Duodenal mucosa (tissue), 2 donors: ENCODE results near the gene EML3.
"Not testable (repeated sequence)": the region's sequence is repeated elsewhere in the genome, so short reads cannot be mapped to it uniquely, and the experiment has no call there.

Experiments
- H3K27ac ChIP-seq: one replicate; pipeline ENCODE4 v1.7.0; 2013; ENCODE audit warnings: low read depth, low read length
- H3K27me3 ChIP-seq, 2 donors: one replicate each; pipeline ENCODE4 v1.7.0; 2013; ENCODE audit warnings: low read length in 2 of 2, control low read depth in 1 of 2; ENCODE audit not compliant: insufficient read depth in 2 of 2, control insufficient read depth in 1 of 2
- H3K36me3 ChIP-seq, 2 donors: one replicate each; pipeline ENCODE4 v1.7.0; 2013; ENCODE audit warnings: low read length in 2 of 2, control low read depth in 1 of 2; ENCODE audit not compliant: insufficient read depth in 2 of 2, control insufficient read depth in 1 of 2
- H3K4me1 ChIP-seq, 2 donors: one replicate each; pipeline ENCODE4 v1.7.0; 2013; ENCODE audit warnings: low read length in 2 of 2, control low read depth in 1 of 2; ENCODE audit not compliant: insufficient read depth in 2 of 2, control insufficient read depth in 1 of 2
- H3K4me3 ChIP-seq, 2 donors: one replicate each; pipeline ENCODE4 v1.7.0; 2013; ENCODE audit warnings: low read length in 2 of 2, low read depth in 1 of 2
- H3K9ac ChIP-seq, 2 donors: one replicate each; pipeline ENCODE4 v1.7.0; 2013; ENCODE audit warnings: low read length in 2 of 2, low read depth in 1 of 2
- H3K9me3 ChIP-seq, 2 donors: one replicate each; pipeline ENCODE4 v1.7.0; 2013; ENCODE audit warnings: low read length in 2 of 2, control low read depth in 1 of 2; ENCODE audit not compliant: control insufficient read depth in 1 of 2

EML3 gene

GRCh38 chr11:62581735-62582134, 30.8 kb downstream of the EML3 start:
- not testable (repeated sequence) for H3K9me3 ChIP-seq, H3K27me3 ChIP-seq, H3K9ac ChIP-seq, H3K4me3 ChIP-seq, H3K4me1 ChIP-seq, H3K27ac ChIP-seq
- peaks cover 6 to 54% of the 10 kb centered on the region in 2 donors for H3K36me3 ChIP-seq

DNA sequence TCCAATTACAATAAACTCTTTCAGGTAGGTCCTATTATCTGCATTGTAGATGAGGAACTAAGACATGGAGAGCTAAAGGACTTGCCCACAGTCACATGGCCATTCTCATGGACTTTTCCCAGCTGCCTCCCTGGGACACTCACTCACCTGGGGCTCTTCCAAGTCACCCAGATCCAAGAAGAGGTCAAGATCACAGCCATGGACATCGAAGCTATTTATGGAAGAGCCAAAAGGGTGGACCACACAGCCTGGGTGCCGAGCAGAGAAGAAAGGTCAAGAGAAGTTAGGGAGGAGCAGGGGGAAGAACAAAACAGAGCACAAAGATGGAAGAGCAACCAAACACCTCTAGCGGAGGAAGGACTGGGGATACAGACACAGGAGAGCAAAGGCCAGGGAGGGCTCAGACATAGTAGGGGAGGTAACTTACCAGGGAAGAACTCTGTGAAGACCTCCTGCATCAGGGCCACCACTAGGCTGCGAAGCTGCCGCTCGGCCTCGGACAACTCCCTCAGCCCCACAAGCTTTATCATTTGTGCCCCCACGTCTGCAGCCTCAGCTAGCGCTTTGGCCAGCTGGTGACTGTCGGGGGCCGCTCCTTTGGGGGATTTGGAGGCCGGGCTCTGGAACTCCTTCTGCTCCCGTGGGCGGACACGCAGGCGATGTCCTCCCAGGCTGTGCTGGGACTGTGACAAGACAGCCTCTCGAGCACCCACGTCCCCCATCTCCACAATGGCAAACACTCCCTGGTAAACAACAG, 31.4 kb downstream of the EML3 start:
- H3K36me3 ChIP-seq, result peaks cover 9 to 57% of the 10 kb centered on the region in 2 donors
- no peak overlapping the region for H3K27ac ChIP-seq
- H3K9ac ChIP-seq, result no peak overlapping the region
- H3K9me3 ChIP-seq, result no peaks in the 10 kb centered on the region
- peaks cover 3 to 5% of the 10 kb centered on the region in 2 donors for H3K4me1 ChIP-seq
- no peaks in the 10 kb centered on the region for H3K27me3 ChIP-seq
- no peak overlapping the region for H3K4me3 ChIP-seq

DNA sequence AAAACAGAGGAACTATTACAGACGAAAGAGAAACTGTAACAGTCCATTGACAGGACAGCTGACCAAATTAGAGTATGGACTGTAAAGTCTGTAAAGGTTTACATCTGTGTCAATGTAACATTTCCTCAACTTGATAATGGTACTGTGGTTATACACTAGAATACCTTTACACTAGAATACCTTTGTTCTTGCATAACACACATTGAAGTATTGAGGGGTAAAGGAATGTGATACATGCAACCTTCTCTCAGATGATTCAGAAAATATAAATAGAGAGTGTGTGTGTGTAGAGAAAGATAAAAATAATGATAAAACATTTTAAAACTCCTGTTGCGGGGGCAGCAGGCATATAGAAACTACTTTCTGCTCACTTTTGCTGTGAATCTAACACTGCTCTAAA, 33.3 kb downstream of the EML3 start:
- H3K9me3 ChIP-seq, result no peaks in the 10 kb centered on the region
- peaks cover 9 to 20% of the 10 kb centered on the region in 2 donors for H3K4me1 ChIP-seq
- no peak overlapping the region for H3K4me3 ChIP-seq
- H3K27ac ChIP-seq, result no peak overlapping the region
- H3K9ac ChIP-seq, result no peak overlapping the region
- peaks cover 9 to 52% of the 10 kb centered on the region in 2 donors for H3K36me3 ChIP-seq
- no peaks in the 10 kb centered on the region for H3K27me3 ChIP-seq

GRCh38 chr11:62578541-62578940, 34.0 kb downstream of the EML3 start:
- peaks cover 9 to 52% of the 10 kb centered on the region in 2 donors for H3K36me3 ChIP-seq
- H3K4me3 ChIP-seq, result no peak overlapping the region
- peaks cover 9 to 20% of the 10 kb centered on the region in 2 donors for H3K4me1 ChIP-seq
- no peak overlapping the region for H3K27ac ChIP-seq
- H3K27me3 ChIP-seq, result no peaks in the 10 kb centered on the region
- H3K9ac ChIP-seq, result no peak overlapping the region
- no peaks in the 10 kb centered on the region for H3K9me3 ChIP-seq

GRCh38 chr11:62577046-62577714, 35.4 kb downstream of the EML3 start:
- Histone ChIP-seq H3K36me3 (peaks cover 9 to 55% of the 10 kb centered on the region in 2 donors), H3K9me3 (no peaks in the 10 kb centered on the region), H3K4me3 (no peak overlapping the region), H3K27ac (no peak overlapping the region), H3K4me1 (peaks cover 16 to 29% of the 10 kb centered on the region in 2 donors), H3K27me3 (no peaks in the 10 kb centered on the region), H3K9ac (no peak overlapping the region)

DNA sequence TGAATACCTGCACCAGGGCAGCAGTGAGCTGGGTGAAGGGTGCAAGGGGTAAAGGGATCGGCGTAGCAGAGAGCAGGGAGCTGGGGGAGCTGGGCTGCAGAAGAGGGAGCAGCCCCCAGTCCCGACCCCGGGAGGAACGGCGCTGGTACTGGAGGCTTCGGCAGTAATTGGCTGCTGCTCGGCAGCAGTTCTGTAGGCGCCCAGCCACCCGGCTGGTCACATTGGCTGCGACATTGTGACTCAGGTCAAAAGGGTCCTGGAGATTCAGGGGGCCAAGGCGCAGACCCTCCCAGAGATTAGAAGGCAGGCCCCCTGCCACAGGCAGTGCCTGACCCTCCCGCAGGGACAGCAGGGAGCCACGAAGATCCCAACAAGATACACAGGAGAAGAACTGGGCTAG, 36.7 kb downstream of the EML3 start:
- no peaks in the 10 kb centered on the region for H3K27me3 ChIP-seq
- H3K9me3 ChIP-seq, result no peaks in the 10 kb centered on the region
- peaks cover 20 to 59% of the 10 kb centered on the region in 2 donors for H3K36me3 ChIP-seq
- peaks cover 27 to 32% of the 10 kb centered on the region in 2 donors for H3K4me1 ChIP-seq
- peak overlapping the region; percentile 88 to 97 for H3K4me3 ChIP-seq
- no peak overlapping the region for H3K27ac ChIP-seq
- peak overlapping the region; percentile 98 to 100 for H3K9ac ChIP-seq

DNA sequence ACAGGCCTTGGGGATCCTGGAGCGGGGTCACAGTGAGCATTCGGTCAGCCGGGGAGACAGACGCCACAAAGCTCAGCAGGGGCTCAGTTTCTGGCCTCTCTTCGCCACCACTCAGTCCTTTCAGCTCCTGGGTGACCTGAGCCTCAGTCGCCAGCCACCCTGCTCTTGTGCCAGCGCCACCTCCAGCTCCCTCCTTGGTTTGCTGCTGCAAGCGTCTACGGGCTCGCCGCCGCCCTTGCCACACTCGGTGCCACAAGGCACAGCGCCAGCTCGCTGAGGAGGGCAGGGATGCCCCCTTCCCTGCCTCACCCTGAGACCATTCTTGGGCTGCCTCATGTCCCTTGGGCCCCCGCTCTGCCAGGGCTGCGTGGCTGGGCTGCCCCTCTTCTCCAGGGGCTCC, 37.4 kb downstream of the EML3 start:
- peaks cover 27 to 32% of the 10 kb centered on the region in 2 donors for H3K4me1 ChIP-seq

DNA sequence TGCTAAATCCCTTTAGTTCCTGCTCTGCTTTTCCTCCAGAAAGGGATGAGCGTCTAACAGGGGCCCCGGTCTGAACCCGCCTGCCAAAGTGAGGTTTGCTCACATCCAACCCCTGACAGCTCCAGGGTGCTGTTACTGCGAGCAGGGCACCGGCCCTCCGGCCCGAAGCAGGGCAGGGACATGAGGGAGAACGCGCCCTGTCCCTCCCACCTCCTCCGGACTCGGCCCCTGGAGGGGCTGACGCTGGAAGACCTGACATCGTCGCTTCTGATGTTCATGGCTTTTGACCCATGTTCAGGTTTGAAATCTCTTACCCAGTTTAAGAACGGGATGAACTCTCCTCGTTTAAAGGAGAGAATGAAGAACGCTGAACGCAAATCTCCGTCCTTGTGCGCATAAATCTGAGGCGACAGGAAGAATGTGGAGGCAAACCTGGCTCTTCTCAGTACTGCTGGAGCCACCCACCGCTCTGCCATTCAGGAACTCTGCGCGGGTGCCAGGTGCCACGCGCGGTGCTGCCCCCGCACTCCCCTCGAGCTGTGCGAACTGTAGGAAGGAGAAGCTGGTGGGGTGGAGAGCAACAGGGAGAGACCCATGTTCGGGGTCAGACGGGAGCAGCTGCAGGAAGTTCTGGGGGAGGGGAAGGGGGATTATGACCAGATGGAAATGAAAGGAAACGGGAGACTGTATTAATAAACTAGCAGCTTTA, 38.1 kb downstream of the EML3 start:
- no peaks in the 10 kb centered on the region for H3K9me3 ChIP-seq
- H3K36me3 ChIP-seq, result peaks cover 25 to 63% of the 10 kb centered on the region in 2 donors
- H3K27ac ChIP-seq, result peak overlapping the region; percentile 92
- H3K9ac ChIP-seq, result peak overlapping the region; percentile 98 to 100
- H3K27me3 ChIP-seq, result no peaks in the 10 kb centered on the region
- peak overlapping the region; percentile 88 to 97 for H3K4me3 ChIP-seq
- H3K4me1 ChIP-seq, result peaks cover 27 to 32% of the 10 kb centered on the region in 2 donors

More for the DNA sequence above, 37.4 kb downstream of the EML3 start:
- Histone ChIP-seq H3K9me3 (no peaks in the 10 kb centered on the region), H3K9ac (peak overlapping the region; percentile 98 to 100), H3K4me3 (peak overlapping the region; percentile 88 to 97), H3K36me3 (peaks cover 25 to 63% of the 10 kb centered on the region in 2 donors), H3K27ac (peak overlapping the region; percentile 92), H3K27me3 (no peaks in the 10 kb centered on the region)

GRCh38 chr11:62573592-62574362, 38.8 kb downstream of the EML3 start, which contains the start of gene EEF1G:
Gene EEF1G, minus strand, starts transcription at chr11:62573891. Its CDS starts 49 bp downstream, at chr11:62573842.
- H3K4me1 ChIP-seq, result peaks cover 27 to 32% of the 10 kb centered on the region in 2 donors
- peaks cover 25 to 64% of the 10 kb centered on the region in 2 donors for H3K36me3 ChIP-seq
- H3K9ac ChIP-seq, result peak within 1 kb of the TSS; percentile 98 to 100
- H3K27ac ChIP-seq, result peak within 1 kb of the TSS; percentile 92
- H3K4me3 ChIP-seq, result peak within 1 kb of the TSS; percentile 90 to 97
- H3K9me3 ChIP-seq, result no peaks in the 10 kb centered on the region
- no peaks in the 10 kb centered on the region for H3K27me3 ChIP-seq
